ENCODE measurements around the gene FOXC1. TPM values are rescaled to one million over a fixed set of nuclear protein-coding genes. Genes with fewer than 3 reads are reported as not detected.

The FOXC1 gene
- total RNA-seq, 4 donors from 2014 or later = 7.1 to 39.2 (median 27.5) TPM

DNA sequence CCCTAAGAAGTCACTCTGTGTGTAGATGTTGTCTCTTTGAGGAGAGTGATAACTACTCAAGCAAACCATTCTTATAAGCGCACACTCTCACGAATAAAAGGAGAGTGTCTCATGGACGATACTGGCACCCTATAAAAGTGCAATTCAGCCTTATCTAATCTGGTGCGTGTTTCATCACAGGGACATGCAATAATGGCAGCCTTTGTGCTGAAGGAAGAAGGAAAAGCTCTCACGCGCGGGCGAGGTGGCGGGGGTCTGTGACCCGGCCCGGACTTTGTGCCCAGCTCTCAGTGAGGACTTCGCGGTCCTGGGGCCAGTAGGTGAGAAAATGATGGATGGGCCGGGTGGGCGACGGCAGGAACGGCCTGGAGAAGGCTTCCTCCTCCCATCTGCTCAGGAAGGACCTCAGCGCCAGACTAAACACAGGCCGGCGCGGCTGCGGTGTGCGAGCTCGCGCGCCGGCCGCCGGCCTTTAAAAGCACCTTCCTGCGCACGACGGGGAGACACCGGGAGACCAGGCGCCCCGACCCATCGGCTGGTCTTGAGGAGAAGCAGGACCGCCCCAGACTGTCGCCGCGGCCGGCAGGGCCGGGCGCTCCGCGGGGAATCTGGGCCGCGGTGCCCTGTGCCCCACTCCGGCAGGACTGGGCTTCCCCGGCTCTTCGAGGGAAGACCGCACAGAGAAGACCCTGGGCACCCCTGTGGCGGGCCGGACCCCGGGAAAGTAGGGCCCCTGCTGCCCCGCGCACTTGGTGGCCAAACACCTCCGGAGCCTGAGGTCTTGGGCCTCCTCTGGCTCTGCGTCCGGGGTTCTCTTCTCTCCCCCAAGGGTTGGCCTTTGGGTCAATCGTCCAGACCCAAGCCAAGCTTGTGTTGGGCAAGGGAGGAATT lies 8.3 kb upstream of the FOXC1 start:
- intact Hi-C loops (cut with DNase I; ENCODE audit: low total_unique reads) = loop anchor here (5.0 kb wide), 1 partner anchor 501 kb away; no protein-coding TSS in a partner anchor
- TF ChIP-seq CTCF (IDR thresholded peaks at IDR 0.05) = no peak
- no peak for TF ChIP-seq POLR2A (IDR thresholded peaks at IDR 0.05)
- 68 to 71% methylated on average over 45 to 49 of the region's 60 CpGs for WGBS, 2 donors
- H3K4me3 ChIP-seq (ENCODE audit: low read depth, poor library complexity, severe bottlenecking) = no peak overlapping the region
- DNase-seq (ENCODE audit: low spot score in 2 of 2) = no peak

- WGBS, 2 donors = 91 to 95% methylated on average over 10 of the region's 10 CpGs
- TF ChIP-seq CTCF (IDR thresholded peaks at IDR 0.05) = no peak
- no peak for TF ChIP-seq POLR2A (IDR thresholded peaks at IDR 0.05)
- intact Hi-C loops (cut with DNase I; ENCODE audit: low total_unique reads) = loop anchor here (5.0 kb wide), 1 partner anchor 500 kb away; no protein-coding TSS in a partner anchor
- H3K4me3 ChIP-seq (ENCODE audit: low read depth, poor library complexity, severe bottlenecking) = no peak overlapping the region
- no peak for DNase-seq (ENCODE audit: low spot score in 2 of 2)
These were observed 7.5 kb upstream of the FOXC1 start for GRCh38 chr6:1602049-1602713.

GRCh38 chr6:1603708-1604107 lies 6.0 kb upstream of the FOXC1 start:
- intact Hi-C loops (cut with DNase I; ENCODE audit: low total_unique reads) = loop anchor here (2.0 to 5.0 kb wide), 2 partner anchors 499 to 1031 kb away; no protein-coding TSS in a partner anchor
- H3K4me3 ChIP-seq (ENCODE audit: low read depth, poor library complexity, severe bottlenecking) = no peak overlapping the region
- DNase-seq (ENCODE audit: low spot score in 2 of 2) = no peak
- 47 to 53% methylated on average over 15 of the region's 15 CpGs for WGBS, 2 donors
- no peak for TF ChIP-seq POLR2A (IDR thresholded peaks at IDR 0.05)

DNA sequence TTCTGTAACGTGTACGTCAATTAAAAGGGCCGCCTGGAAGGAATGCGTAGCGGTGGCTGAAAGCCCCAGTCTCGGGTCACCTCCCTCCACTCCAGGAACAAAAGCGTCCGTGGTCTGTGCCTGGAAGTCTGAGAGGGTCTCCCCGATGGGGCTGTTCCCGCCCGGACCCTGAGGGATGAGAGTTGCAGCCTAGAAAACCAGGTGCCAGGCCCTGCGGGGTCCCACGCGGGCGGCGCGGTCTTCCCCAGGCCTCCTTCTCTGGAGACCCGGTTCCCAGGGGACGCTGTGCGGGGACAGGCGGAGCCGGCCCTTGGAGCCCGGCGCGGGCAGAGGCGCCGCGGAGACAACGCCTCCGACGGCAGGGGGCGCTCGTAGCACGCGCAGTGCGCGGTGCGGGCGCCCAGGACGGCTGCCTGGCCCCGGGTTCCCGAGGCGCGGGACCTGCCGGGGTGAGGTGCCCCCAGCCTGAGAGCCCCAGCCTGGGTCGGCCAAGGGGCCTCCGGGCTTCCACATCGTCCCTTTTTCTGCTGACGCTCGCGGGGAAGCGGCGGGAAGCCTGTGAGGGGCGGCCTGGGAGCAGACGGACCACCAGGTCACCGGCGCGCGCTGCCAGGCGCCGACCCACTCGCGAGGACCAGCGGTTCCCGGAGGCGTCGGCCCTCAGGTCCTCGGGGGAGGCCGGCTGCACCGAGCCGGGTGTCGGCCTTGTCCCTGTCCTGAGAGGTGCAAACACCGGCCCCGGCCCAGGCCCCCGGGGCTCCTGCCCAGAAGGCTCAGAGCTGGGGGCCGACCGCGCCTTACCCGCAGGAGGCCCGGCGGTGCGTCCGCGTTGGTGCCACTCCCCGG lies 5.3 kb upstream of the FOXC1 start:
- no peak for DNase-seq (ENCODE audit: low spot score in 2 of 2)

More for the DNA sequence above, 5.3 kb upstream of the FOXC1 start:
- intact Hi-C loops (cut with DNase I; ENCODE audit: low total_unique reads) = loop anchor here (2.0 to 5.0 kb wide), 3 partner anchors 498 to 1030 kb away; no protein-coding TSS in a partner anchor
- peak in 1 of 3 donors; percentile 39 for TF ChIP-seq CTCF (IDR thresholded peaks at IDR 0.05)
- no peak for TF ChIP-seq POLR2A (IDR thresholded peaks at IDR 0.05)
- H3K4me3 ChIP-seq (ENCODE audit: low read depth, poor library complexity, severe bottlenecking) = peak overlapping the region; percentile 23
- WGBS, 2 donors = 2 to 3% methylated on average over 6 to 56 of the region's 85 CpGs
